ENCODE measurements around the gene THBS4. TPM values are rescaled to one million over a fixed set of nuclear protein-coding genes. Genes with fewer than 3 reads are reported as not detected.

The THBS4 gene
- polyA plus RNA-seq (2013, experiment 1 of 4), result 26.7 TPM
- polyA plus RNA-seq (2013, experiment 2 of 4), result 34.7 TPM
- polyA plus RNA-seq (2013, experiment 3 of 4), result 28.8 TPM
- 34.4 TPM for polyA plus RNA-seq (2013, experiment 4 of 4)

- Histone ChIP-seq H3K9me3 (ENCODE audit: control insufficient read depth, low read length) (no peaks in the 10 kb centered on the region), H3K36me3 (ENCODE audit: control insufficient read depth, insufficient read depth, low read length) (no peaks in the 10 kb centered on the region), H3K4me3 (ENCODE audit: insufficient read depth, low read depth, low read length) (peak within 1 kb of the TSS; percentile 40), H3K27ac (ENCODE audit: insufficient read depth, low read depth, low read length, poor library complexity, severe bottlenecking) (no peak within 1 kb of the TSS), H3K27me3 (ENCODE audit: control insufficient read depth, insufficient read depth, low read length, poor library complexity, severe bottlenecking) (peaks cover 57% of the 10 kb centered on the region), H3K4me1 (ENCODE audit: control insufficient read depth, insufficient read depth, low read length) (no peaks in the 10 kb centered on the region)
- 4% methylated on average over 76 of the region's 76 CpGs for WGBS, 2 experiments
These were observed at the start of gene THBS4 for GRCh38 chr5:80034962-80035821. Gene THBS4, plus strand, starts transcription at chr5:80035348. Its CDS starts 190 bp downstream, at chr5:80035538.

DNA sequence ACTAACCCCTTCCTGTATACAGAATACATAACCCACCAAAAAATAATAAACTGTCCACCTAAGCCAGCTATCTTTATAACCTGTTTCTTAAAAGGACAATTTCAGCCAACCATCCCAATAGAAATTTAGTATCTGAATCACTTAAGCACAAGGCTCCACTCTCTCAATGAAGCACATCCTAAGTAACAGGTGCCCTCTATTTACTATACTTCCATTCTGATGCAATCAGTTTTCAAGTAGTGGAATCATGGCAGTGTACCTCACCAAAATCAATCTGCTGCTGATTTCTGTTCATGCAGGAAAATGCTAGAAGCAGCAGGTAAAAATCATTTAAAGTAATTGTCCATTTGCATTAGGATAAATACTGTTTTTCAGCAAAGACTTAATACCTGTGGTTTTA, 48.9 kb upstream of the THBS4 start:
- peaks cover 35% of the 10 kb centered on the region for H3K36me3 ChIP-seq (ENCODE audit: control insufficient read depth, insufficient read depth, low read length)
- H3K27ac ChIP-seq (ENCODE audit: insufficient read depth, low read depth, low read length, poor library complexity, severe bottlenecking), result no peak overlapping the region
- no peaks in the 10 kb centered on the region for H3K27me3 ChIP-seq (ENCODE audit: control insufficient read depth, insufficient read depth, low read length, poor library complexity, severe bottlenecking)
- no peak overlapping the region for H3K4me3 ChIP-seq (ENCODE audit: insufficient read depth, low read depth, low read length)
- H3K9me3 ChIP-seq (ENCODE audit: control insufficient read depth, low read length), result no peaks in the 10 kb centered on the region
- no peaks in the 10 kb centered on the region for H3K4me1 ChIP-seq (ENCODE audit: control insufficient read depth, insufficient read depth, low read length)

DNA sequence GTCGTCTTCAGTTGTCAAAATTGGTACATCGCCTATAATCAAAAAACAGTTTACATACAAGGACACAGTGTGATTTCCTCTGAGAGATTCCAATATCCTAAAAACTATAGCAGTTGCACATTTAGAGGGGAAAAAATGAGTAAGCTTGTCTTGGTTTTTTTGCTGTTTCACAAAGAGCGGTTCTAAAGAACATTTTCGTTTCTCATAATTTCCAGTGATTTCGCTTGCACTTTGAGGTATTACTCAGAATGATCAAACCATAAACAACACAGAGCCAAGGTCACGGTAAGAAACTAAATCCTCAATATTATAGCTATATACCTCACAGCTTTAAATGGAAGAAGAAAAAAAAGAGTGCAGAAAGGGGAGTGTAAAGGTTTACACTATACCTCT, 44.9 kb upstream of the THBS4 start:
- Histone ChIP-seq H3K27ac (ENCODE audit: insufficient read depth, low read depth, low read length, poor library complexity, severe bottlenecking) (no peak overlapping the region), H3K9me3 (ENCODE audit: control insufficient read depth, low read length) (no peaks in the 10 kb centered on the region), H3K36me3 (ENCODE audit: control insufficient read depth, insufficient read depth, low read length) (peaks cover 15% of the 10 kb centered on the region), H3K27me3 (ENCODE audit: control insufficient read depth, insufficient read depth, low read length, poor library complexity, severe bottlenecking) (no peaks in the 10 kb centered on the region), H3K4me1 (ENCODE audit: control insufficient read depth, insufficient read depth, low read length) (peaks cover 4% of the 10 kb centered on the region), H3K4me3 (ENCODE audit: insufficient read depth, low read depth, low read length) (peak overlapping the region; percentile 88)
- WGBS, 2 experiments, result 66 to 77% methylated on average over 5 to 6 of the region's 6 CpGs

GRCh38 chr5:79990598-79991507, 44.3 kb upstream of the THBS4 start, which contains the start of gene MTX3:
Gene MTX3, minus strand, starts transcription at chr5:79991262. Its CDS starts 24 bp downstream, at chr5:79991238.
- H3K4me3 ChIP-seq (ENCODE audit: insufficient read depth, low read depth, low read length), result peak within 1 kb of the TSS; percentile 88
- no peaks in the 10 kb centered on the region for H3K27me3 ChIP-seq (ENCODE audit: control insufficient read depth, insufficient read depth, low read length, poor library complexity, severe bottlenecking)
- no peaks in the 10 kb centered on the region for H3K9me3 ChIP-seq (ENCODE audit: control insufficient read depth, low read length)
- H3K4me1 ChIP-seq (ENCODE audit: control insufficient read depth, insufficient read depth, low read length), result peaks cover 4% of the 10 kb centered on the region
- peaks cover 15% of the 10 kb centered on the region for H3K36me3 ChIP-seq (ENCODE audit: control insufficient read depth, insufficient read depth, low read length)
- WGBS, 2 experiments, result 1% methylated on average over 50 of the region's 50 CpGs
- H3K27ac ChIP-seq (ENCODE audit: insufficient read depth, low read depth, low read length, poor library complexity, severe bottlenecking), result peak within 1 kb of the TSS; percentile 86

DNA sequence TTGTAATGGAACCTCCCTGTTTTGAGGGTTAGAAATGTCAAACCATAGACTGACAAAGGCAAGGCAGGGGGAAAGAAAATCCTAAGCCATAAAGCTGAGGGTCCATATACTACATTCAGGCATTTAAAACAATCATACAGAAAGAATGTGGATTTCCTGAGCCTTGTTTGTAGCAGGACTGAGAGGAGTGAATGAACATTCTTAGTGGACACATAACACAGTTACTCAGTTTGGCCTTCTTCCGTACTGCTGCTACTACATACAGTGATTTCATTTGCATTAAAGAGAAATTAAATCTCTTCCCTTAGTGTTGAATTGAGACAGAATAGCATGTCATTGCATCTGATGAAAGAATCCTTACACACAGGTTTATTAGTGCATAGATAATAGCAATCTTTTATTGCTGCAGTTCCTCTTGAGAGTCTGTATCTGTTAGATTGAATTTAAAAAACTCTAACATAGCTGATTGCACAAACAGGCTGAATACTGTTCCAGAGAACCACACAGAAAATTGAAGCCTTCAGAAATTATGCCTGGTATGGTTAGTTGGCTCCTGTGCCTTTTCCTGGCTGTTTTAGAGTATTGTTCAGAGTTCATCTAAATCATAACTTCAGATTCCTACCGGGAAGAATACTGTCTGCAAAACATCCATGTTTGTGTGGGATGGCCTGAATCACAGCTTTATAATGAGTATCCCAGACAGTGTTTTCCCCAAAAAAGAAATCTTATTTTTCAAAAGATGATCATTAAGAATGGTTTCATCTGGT, 42.1 kb upstream of the THBS4 start:
- 94 to 97% methylated on average over 2 of the region's 2 CpGs for WGBS, 2 experiments
- Histone ChIP-seq H3K9me3 (ENCODE audit: control insufficient read depth, low read length) (no peaks in the 10 kb centered on the region), H3K4me3 (ENCODE audit: insufficient read depth, low read depth, low read length) (no peak overlapping the region), H3K4me1 (ENCODE audit: control insufficient read depth, insufficient read depth, low read length) (peaks cover 4% of the 10 kb centered on the region), H3K36me3 (ENCODE audit: control insufficient read depth, insufficient read depth, low read length) (peaks cover 5% of the 10 kb centered on the region), H3K27ac (ENCODE audit: insufficient read depth, low read depth, low read length, poor library complexity, severe bottlenecking) (no peak overlapping the region), H3K27me3 (ENCODE audit: control insufficient read depth, insufficient read depth, low read length, poor library complexity, severe bottlenecking) (no peaks in the 10 kb centered on the region)

- WGBS, 2 experiments, result 93 to 100% methylated on average over 1 of the region's 1 CpG
- H3K4me3 ChIP-seq (ENCODE audit: insufficient read depth, low read depth, low read length), result no peak overlapping the region
- no peaks in the 10 kb centered on the region for H3K36me3 ChIP-seq (ENCODE audit: control insufficient read depth, insufficient read depth, low read length)
- H3K27ac ChIP-seq (ENCODE audit: insufficient read depth, low read depth, low read length, poor library complexity, severe bottlenecking), result no peak overlapping the region
- no peaks in the 10 kb centered on the region for H3K27me3 ChIP-seq (ENCODE audit: control insufficient read depth, insufficient read depth, low read length, poor library complexity, severe bottlenecking)
- H3K4me1 ChIP-seq (ENCODE audit: control insufficient read depth, insufficient read depth, low read length), result peaks cover 9% of the 10 kb centered on the region
- no peaks in the 10 kb centered on the region for H3K9me3 ChIP-seq (ENCODE audit: control insufficient read depth, low read length)
These were observed 35.4 kb upstream of the THBS4 start for GRCh38 chr5:79999722-80000121.

DNA sequence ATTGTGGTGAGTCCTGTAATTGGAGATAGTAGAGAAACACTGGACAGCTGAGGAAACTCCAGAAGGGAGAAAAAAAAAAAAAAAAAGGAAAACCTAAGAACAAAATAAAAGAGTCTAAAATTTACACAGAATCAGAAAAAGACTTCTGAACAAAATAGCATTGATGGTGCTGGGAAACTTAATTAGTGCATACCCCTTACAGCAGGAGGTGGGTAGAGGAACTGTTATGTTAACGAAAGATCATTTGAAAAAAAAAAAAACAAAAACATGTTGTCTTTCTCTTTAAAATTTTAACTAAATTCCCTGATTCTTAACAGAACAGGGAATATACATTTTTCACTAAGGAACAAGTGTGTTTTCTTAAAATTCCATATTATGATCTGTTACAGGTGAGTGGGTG, 32.5 kb upstream of the THBS4 start:
- WGBS, 2 experiments, result 40% methylated on average over 1 of the region's 1 CpG; no CpG with 5 or more reads in 1 of the 2 experiments
- Histone ChIP-seq H3K9me3 (ENCODE audit: control insufficient read depth, low read length) (no peaks in the 10 kb centered on the region), H3K36me3 (ENCODE audit: control insufficient read depth, insufficient read depth, low read length) (no peaks in the 10 kb centered on the region), H3K4me1 (ENCODE audit: control insufficient read depth, insufficient read depth, low read length) (peaks cover 9% of the 10 kb centered on the region), H3K27me3 (ENCODE audit: control insufficient read depth, insufficient read depth, low read length, poor library complexity, severe bottlenecking) (no peaks in the 10 kb centered on the region), H3K27ac (ENCODE audit: insufficient read depth, low read depth, low read length, poor library complexity, severe bottlenecking) (no peak overlapping the region), H3K4me3 (ENCODE audit: insufficient read depth, low read depth, low read length) (no peak overlapping the region)

DNA sequence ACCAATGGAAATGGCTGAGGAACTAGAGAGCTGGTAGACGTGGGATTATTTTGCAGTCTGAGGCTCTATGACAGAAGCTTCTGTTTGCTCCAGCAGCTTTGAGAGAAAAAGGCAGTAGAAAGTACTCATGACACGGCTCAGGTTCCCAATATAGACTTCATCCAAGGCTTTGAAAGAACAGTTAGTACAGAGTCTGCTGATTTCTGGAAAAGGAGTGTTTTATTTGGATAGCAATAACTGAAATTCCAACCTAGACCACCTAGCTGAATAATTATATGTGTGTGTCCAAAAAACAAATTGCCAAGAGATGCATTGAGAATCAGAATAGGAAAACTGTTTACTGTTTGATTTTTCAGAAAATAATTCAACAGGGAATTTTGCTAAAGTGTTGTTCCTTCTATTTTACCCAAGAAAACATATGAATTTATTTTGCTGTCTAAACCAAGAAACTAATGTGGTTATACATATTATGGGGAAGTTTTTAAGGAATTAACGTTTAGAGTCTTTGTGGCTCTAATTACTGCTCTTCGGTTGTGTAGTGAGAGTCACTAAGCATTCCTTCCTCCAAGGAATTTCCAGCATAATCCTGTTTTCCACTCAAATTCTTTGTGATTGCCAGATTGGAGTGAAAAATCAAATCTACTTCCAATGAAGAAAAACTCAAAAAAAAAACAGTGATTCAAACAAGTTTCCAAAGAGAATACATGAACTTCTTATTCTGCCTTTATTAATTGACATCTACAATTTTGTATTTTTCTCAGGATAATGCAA, 26.0 kb upstream of the THBS4 start:
- Histone ChIP-seq H3K36me3 (ENCODE audit: control insufficient read depth, insufficient read depth, low read length) (no peaks in the 10 kb centered on the region), H3K4me3 (ENCODE audit: insufficient read depth, low read depth, low read length) (no peak overlapping the region), H3K27me3 (ENCODE audit: control insufficient read depth, insufficient read depth, low read length, poor library complexity, severe bottlenecking) (no peaks in the 10 kb centered on the region), H3K9me3 (ENCODE audit: control insufficient read depth, low read length) (no peaks in the 10 kb centered on the region), H3K27ac (ENCODE audit: insufficient read depth, low read depth, low read length, poor library complexity, severe bottlenecking) (no peak overlapping the region), H3K4me1 (ENCODE audit: control insufficient read depth, insufficient read depth, low read length) (no peaks in the 10 kb centered on the region)
- 88 to 94% methylated on average over 4 of the region's 4 CpGs for WGBS, 2 experiments

GRCh38 chr5:80010754-80011392, 24.3 kb upstream of the THBS4 start:
- H3K9me3 ChIP-seq (ENCODE audit: control insufficient read depth, low read length), result no peaks in the 10 kb centered on the region
- no peaks in the 10 kb centered on the region for H3K4me1 ChIP-seq (ENCODE audit: control insufficient read depth, insufficient read depth, low read length)
- WGBS, 2 experiments, result 87 to 91% methylated on average over 5 of the region's 5 CpGs
- no peak overlapping the region for H3K4me3 ChIP-seq (ENCODE audit: insufficient read depth, low read depth, low read length)
- no peaks in the 10 kb centered on the region for H3K27me3 ChIP-seq (ENCODE audit: control insufficient read depth, insufficient read depth, low read length, poor library complexity, severe bottlenecking)
- no peaks in the 10 kb centered on the region for H3K36me3 ChIP-seq (ENCODE audit: control insufficient read depth, insufficient read depth, low read length)
- H3K27ac ChIP-seq (ENCODE audit: insufficient read depth, low read depth, low read length, poor library complexity, severe bottlenecking), result no peak overlapping the region
